ENCODE data around the gene SOX5. TPM values are rescaled to one million over a fixed set of nuclear protein-coding genes. Genes with fewer than 3 reads are reported as not detected.
"Not testable (repeated sequence)": the region's sequence is repeated elsewhere in the genome, so short reads cannot be mapped to it uniquely, and the experiment has no call there.

SOX5 gene
- total and polyA plus RNA-seq, 2 donors: 6.6 to 61.4 TPM

DNA sequence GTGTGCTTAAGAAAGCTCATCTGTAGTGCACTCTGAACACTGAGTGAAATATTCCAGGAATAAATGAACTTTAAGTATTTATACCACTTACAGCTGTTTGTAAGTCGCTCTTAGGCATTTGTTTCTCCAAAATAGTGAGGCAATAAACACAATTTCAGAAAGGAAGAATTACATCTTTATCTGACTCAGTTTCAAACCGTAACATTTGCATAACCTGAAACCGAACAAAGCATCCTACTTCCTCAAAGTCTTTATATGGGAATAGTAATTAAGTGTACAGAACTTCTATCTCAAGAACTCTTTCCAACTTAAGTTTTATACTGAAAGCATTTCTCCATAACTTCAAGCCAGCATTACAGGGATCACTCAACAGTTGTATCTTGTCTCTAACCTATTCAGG lies 58.4 kb downstream of the SOX5 start:
- no peak for DNase-seq (ENCODE audit: extremely low spot score)
- WGBS: 85% methylated on average over 3 of the region's 3 CpGs
- Histone ChIP-seq H3K4me3 (ENCODE audit: low read depth, low read length) (no peak overlapping the region), H3K27ac (ENCODE audit: low read depth) (no peak overlapping the region), H3K4me1 (ENCODE audit: insufficient read depth) (no peaks in the 10 kb centered on the region), H3K36me3 (ENCODE audit: insufficient read depth) (no peaks in the 10 kb centered on the region)

DNA sequence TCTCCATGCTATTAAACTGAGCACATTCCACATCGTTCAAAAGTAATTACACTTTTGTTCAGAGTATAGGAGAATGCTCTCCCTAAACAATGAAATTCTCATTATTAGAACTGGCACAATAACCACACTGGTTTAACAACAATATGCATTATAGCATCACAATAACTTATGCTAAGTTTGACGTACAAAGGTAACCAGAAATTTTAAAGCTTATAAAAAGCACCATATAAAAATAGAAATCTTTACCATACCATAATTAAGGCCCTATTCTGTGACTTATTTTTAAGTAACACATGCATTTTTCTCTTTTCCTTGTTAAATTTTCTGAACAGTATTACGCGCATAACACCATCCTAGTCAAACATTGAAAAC lies 60.4 kb downstream of the SOX5 start:
- DNase-seq (ENCODE audit: extremely low spot score): no peak
- H3K4me3 ChIP-seq (ENCODE audit: low read depth, low read length): no peak overlapping the region
- no peaks in the 10 kb centered on the region for H3K4me1 ChIP-seq (ENCODE audit: insufficient read depth)
- no peak overlapping the region for H3K27ac ChIP-seq (ENCODE audit: low read depth)
- WGBS: 78% methylated on average over 4 of the region's 4 CpGs
- no peaks in the 10 kb centered on the region for H3K36me3 ChIP-seq (ENCODE audit: insufficient read depth)

DNA sequence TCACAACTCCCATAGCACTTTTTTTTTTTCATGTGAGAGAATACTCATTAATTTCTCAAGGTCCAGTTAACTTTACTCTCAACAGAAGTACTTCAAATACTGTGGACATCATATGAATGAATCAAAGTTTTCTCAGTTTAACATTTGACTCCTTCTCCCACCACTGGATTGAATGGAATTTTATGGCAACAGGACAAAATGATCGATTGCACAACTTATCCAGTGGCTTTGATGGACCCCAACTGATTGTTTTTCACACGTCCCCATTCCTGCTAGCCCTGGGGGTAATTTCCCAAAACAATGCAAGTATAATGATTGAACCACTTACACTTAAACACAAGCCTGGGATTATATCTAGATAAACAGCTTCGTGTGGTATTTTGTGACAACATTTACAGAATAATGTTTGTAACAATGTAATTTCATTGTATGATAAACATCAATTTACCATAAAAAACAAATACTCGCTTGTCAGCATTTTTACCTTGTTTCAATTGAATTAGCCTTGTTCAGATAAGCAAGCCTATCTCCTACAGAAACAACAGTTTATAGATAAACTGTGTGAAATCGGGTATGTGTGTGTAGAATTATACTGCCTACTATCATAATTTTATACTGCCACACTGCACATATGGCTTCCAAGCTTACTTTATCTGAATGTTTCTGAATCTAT lies 60.9 kb downstream of the SOX5 start:
- no peak overlapping the region for H3K4me3 ChIP-seq (ENCODE audit: low read depth, low read length)
- no peaks in the 10 kb centered on the region for H3K4me1 ChIP-seq (ENCODE audit: insufficient read depth)
- H3K27ac ChIP-seq (ENCODE audit: low read depth): no peak overlapping the region
- WGBS: 66% methylated on average over 5 of the region's 5 CpGs
- DNase-seq (ENCODE audit: extremely low spot score): no peak
- no peaks in the 10 kb centered on the region for H3K36me3 ChIP-seq (ENCODE audit: insufficient read depth)

DNA sequence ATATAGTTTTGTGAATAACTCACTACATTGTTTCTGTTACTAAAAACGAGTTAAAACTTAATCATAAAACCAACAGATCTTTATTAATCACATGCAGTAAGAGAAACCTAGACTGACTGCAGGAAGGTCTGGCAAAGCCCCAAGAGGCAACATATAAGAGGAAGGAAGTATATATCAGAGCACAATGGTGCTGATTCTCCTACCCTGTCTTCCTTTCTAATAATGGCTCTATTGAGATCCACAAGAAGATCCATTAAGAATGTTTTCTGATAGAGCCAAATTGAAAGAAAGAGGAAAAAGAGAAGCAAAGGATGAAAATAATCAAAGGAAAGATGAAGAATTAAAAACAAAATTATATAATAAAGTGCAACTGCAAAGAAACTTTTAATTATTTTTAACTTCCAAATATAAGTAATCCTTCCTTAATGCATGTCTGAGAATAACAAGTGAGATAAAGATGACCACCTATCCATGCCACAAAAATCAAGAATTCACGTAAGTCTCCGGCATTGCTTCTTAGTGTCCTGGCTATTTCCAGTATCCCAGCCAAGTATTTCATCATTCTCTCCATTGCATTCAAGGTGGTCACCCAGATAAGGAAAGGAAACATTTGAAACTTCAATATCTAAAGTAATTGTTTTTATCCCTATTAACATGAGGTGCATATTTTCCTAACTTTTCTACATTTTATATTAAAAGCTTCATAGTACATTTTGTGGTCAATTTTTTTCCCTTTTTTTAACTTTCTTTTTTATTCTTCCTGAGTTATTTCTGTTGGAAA lies 62.2 kb downstream of the SOX5 start:
- no peak for DNase-seq (ENCODE audit: extremely low spot score)
- Histone ChIP-seq H3K36me3 (ENCODE audit: insufficient read depth) (no peaks in the 10 kb centered on the region), H3K4me1 (ENCODE audit: insufficient read depth) (no peaks in the 10 kb centered on the region), H3K4me3 (ENCODE audit: low read depth, low read length) (no peak overlapping the region), H3K27ac (ENCODE audit: low read depth) (no peak overlapping the region)
- 59% methylated on average over 3 of the region's 3 CpGs for whole genome bisulfite sequencing

DNA sequence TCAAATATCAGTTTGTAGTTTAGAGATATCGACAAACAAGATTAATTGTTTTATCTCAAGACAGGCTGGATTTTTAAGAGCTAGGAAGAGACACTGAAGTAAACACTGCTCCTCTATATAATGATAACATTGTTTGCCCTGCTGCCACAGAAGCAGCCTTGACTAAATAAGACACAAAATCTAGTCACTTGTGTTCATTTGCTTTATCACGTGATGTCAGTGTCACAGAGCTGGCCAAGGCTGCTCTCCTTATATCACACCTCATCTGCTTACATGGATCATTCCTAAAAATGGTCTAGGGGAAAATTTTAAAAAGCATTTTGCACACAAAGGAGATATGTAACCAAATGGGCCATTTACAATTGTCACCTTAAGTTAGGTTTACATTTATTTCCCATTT lies 64.1 kb downstream of the SOX5 start:
- Histone ChIP-seq H3K4me1 (ENCODE audit: insufficient read depth) (no peaks in the 10 kb centered on the region), H3K36me3 (ENCODE audit: insufficient read depth) (no peaks in the 10 kb centered on the region), H3K27ac (ENCODE audit: low read depth) (no peak overlapping the region), H3K4me3 (ENCODE audit: low read depth, low read length) (no peak overlapping the region)
- 48% methylated on average over 2 of the region's 2 CpGs for WGBS
- DNase-seq (ENCODE audit: extremely low spot score): no peak

DNA sequence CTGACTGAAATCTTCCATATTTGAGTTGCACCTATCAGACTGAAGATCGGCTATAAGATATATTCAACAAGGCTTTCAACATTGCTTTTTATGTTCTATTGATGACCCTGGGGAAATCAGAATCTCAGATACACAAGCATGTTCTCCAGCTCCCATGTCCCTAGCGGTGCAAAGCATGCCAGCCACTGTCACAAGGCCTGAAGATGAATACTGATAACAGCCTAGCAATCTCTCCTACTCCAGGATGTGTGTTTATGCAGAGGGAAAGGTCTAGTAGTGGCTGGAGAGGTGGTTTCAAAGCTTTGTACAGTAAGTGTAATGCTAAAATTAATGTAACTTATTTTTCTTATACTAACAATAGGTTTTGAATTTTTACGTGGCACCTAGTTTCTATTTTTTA lies 64.6 kb downstream of the SOX5 start:
- DNase-seq (ENCODE audit: extremely low spot score): no peak
- H3K36me3 ChIP-seq (ENCODE audit: insufficient read depth): no peaks in the 10 kb centered on the region
- no peak overlapping the region for H3K4me3 ChIP-seq (ENCODE audit: low read depth, low read length)
- H3K4me1 ChIP-seq (ENCODE audit: insufficient read depth): no peaks in the 10 kb centered on the region
- 93% methylated on average over 3 of the region's 3 CpGs for WGBS
- no peak overlapping the region for H3K27ac ChIP-seq (ENCODE audit: low read depth)

DNA sequence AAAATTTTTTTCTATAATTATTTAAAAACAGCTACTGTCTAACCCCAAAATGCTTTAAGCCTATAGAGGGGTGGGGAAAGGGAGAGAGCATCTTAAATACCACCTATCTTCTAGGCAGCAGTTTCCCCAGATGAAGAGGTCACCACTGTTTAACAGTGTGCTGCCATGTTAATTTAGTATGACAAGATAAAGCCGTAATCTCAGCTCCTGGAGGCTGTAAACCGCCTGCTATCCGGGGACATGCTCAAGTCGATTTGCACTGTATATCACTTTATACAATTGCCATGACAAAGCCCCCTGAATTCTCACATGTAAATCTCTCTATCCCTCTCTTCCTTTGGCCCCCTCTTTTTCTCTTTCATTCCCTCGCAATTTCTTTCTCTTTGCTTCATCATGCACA lies 68.5 kb downstream of the SOX5 start:
- Histone ChIP-seq H3K36me3 (ENCODE audit: insufficient read depth) (no peaks in the 10 kb centered on the region), H3K4me3 (ENCODE audit: low read depth, low read length) (no peak overlapping the region), H3K27ac (ENCODE audit: low read depth) (no peak overlapping the region), H3K4me1 (ENCODE audit: insufficient read depth) (no peaks in the 10 kb centered on the region)
- no peak for DNase-seq (ENCODE audit: extremely low spot score)
- WGBS: 73% methylated on average over 5 of the region's 5 CpGs

DNA sequence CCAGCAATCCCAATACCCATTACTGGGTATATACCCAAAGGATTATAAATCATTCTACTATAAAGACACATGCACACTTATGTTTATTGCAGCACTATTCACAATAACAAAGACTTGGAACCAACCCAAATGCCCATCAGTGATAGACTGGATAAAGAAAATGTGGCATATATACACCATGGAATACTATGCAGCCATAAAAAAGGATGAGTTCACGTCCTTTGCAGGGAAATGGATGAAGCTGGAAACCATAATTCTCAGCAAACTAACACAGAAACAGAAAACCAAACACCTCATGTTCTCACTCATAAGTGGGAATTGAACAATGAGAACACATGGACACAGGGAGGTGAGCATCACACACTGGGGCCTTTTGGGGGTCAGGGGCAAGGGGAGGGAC lies 72.9 kb downstream of the SOX5 start:
- H3K27ac ChIP-seq (ENCODE audit: low read depth); H3K36me3 ChIP-seq (ENCODE audit: insufficient read depth); H3K4me1 ChIP-seq (ENCODE audit: insufficient read depth); H3K4me3 ChIP-seq (ENCODE audit: low read depth, low read length); DNase-seq (ENCODE audit: extremely low spot score): not testable (repeated sequence)
- WGBS: 90% methylated on average over 1 of the region's 1 CpG

DNA sequence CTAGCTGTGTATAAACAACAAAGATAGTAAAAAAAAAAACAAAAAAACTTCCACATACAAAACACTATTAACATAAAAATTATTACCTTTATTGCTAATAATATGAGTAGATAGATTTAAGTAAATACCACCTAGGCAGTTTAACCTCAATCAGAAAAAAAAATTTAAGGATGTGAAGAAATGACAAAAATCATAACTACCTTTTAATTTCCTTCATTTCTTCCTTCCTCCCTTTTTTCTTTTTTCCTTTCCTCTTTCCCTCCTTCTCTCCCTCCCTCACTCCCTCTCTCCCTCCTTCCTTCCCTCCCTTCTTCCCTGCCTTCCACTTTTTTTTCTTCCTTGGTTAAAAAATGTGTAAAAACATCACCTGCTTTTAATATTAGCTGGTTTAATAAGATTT lies 81.7 kb downstream of the SOX5 start:
- Histone ChIP-seq H3K27ac (ENCODE audit: low read depth) (no peak overlapping the region), H3K4me1 (ENCODE audit: insufficient read depth) (no peaks in the 10 kb centered on the region), H3K36me3 (ENCODE audit: insufficient read depth) (no peaks in the 10 kb centered on the region), H3K4me3 (ENCODE audit: low read depth, low read length) (no peak overlapping the region)
- no peak for DNase-seq (ENCODE audit: extremely low spot score)

DNA sequence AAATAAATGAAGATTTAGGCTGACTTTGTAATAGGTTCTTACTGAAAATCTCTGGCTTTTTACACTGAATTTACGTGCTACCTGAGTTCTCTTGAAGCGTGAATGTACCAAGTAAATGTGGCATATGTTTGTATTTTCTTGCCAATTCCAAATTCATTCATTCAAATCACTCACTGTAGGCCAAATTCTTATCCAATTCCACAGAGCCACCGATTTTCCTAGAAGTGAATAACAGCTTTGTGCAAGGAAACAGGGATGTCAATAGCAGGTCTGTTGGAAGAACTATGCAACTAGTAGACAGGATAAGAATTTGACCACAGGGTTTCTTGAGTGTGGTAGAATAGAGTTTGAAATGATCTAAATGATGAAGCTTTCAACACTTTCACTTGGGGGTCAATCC lies 86.8 kb downstream of the SOX5 start:
- no peak for DNase-seq (ENCODE audit: extremely low spot score)
- no peaks in the 10 kb centered on the region for H3K4me1 ChIP-seq (ENCODE audit: insufficient read depth)
- WGBS: 91% methylated on average over 3 of the region's 3 CpGs
- H3K27ac ChIP-seq (ENCODE audit: low read depth): no peak overlapping the region
- no peak overlapping the region for H3K4me3 ChIP-seq (ENCODE audit: low read depth, low read length)
- no peaks in the 10 kb centered on the region for H3K36me3 ChIP-seq (ENCODE audit: insufficient read depth)

DNA sequence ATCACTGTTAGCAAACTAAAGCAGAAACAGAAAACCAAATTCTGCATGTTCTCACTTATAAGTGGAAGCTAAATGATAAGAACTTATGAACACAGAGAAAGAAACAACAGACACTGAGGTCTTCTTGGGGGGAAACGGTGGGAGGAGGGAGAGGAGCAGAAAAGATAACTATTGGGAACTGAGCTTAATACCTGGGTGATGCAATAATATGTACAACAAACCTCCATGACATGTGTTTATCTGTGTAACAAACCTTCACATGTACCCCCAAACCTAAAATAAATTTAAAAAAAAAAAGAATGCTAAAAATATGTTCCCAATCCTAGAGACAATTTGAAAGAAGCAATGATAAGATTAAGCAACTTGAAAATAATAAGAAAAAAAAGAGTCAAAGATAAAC lies 89.5 kb downstream of the SOX5 start:
- Histone ChIP-seq H3K27ac (ENCODE audit: low read depth) (no peak overlapping the region), H3K36me3 (ENCODE audit: insufficient read depth) (no peaks in the 10 kb centered on the region), H3K4me1 (ENCODE audit: insufficient read depth) (no peaks in the 10 kb centered on the region), H3K4me3 (ENCODE audit: low read depth, low read length) (no peak overlapping the region)
- no peak for DNase-seq (ENCODE audit: extremely low spot score)
- WGBS: 89% methylated on average over 1 of the region's 1 CpG

DNA sequence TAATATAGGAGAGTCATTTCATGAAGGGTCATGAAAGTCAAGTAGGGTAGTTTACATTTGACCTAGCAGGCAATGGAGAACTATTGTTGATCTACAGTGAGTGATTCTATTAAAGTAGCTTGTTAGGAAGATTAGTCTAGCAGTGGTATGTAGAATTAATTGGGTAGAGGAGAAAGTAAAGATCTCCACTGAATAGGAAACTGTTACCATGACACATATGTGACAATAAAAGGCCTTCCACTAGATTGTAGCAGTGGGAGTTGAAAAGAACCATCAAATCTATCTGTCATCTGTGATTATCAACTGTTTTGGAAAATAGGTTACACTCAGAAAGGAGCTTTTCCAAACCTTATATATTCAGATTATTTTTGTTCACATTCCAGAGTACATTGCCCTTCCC lies 92.3 kb downstream of the SOX5 start:
- H3K4me3 ChIP-seq (ENCODE audit: low read depth, low read length): no peak overlapping the region
- H3K4me1 ChIP-seq (ENCODE audit: insufficient read depth): no peaks in the 10 kb centered on the region
- H3K27ac ChIP-seq (ENCODE audit: low read depth): no peak overlapping the region
- DNase-seq (ENCODE audit: extremely low spot score): no peak
- H3K36me3 ChIP-seq (ENCODE audit: insufficient read depth): no peaks in the 10 kb centered on the region

DNA sequence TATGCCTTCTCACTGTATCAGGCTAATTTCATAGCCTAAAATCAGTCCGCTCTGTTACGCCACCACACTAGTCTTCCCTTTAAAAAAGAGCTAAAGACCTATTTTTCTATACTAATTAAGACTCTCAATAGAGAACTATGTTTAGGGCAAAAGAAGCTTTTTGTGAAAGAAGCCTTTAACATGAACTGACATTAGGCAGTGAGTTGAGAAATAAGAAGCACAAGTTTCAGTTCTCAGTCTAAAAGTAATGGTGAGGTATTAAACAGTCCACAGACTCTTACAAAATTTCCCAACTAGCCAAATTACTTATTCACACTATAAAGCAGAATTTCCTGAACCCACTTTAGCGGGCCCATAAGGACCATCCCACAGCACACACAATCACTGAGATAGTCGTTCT lies 93.7 kb downstream of the SOX5 start:
- no peak for DNase-seq (ENCODE audit: extremely low spot score)
- 68% methylated on average over 4 of the region's 4 CpGs for WGBS
- no peaks in the 10 kb centered on the region for H3K4me1 ChIP-seq (ENCODE audit: insufficient read depth)
- no peak overlapping the region for H3K27ac ChIP-seq (ENCODE audit: low read depth)
- no peak overlapping the region for H3K4me3 ChIP-seq (ENCODE audit: low read depth, low read length)
- H3K36me3 ChIP-seq (ENCODE audit: insufficient read depth): no peaks in the 10 kb centered on the region

DNA sequence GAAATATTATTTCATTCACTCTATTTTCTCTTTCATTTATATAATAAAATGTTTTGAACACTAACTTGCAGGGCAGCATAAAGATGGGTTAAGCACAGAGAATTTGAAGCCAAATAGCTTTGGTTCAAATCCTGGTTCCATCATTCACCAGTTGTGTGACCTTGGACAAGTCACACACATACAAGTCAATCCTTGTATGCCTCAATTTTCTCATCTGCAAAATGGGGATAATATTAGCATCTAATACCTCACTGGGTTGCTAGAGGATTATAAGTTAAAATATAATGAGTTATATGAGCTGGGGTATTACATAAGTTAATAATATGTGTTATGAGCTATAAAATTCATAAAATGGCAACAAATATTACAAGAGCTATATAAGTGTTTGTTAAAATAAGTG lies 94.9 kb downstream of the SOX5 start:
- Histone ChIP-seq H3K4me3 (ENCODE audit: low read depth, low read length) (no peak overlapping the region), H3K4me1 (ENCODE audit: insufficient read depth) (no peaks in the 10 kb centered on the region), H3K36me3 (ENCODE audit: insufficient read depth) (no peaks in the 10 kb centered on the region), H3K27ac (ENCODE audit: low read depth) (no peak overlapping the region)
- no peak for DNase-seq (ENCODE audit: extremely low spot score)
